OCI-LY1 (cell line): ENCODE results near the gene ATP1A4.

ENCODE experiments used
- H2AFZ ChIP-seq: fragments of 200-600 bp; sonication (generic), shearing (Covaris generic); 2 replicates; pipeline ENCODE4 v1.6.0; 2014; ENCODE audit warnings: antibody characterized with exemption, mild to moderate bottlenecking, low read length
- H3F3A ChIP-seq: fragments of 200-600 bp; sonication (generic), shearing (Covaris generic); 2 replicates; pipeline ENCODE4 v1.6.0; 2014; ENCODE audit warnings: mild to moderate bottlenecking, antibody characterized with exemption, low read length, moderate library complexity; ENCODE audit not compliant: insufficient read depth
- H3K27ac ChIP-seq: fragments of 200-600 bp; sonication (generic); 2 replicates; pipeline ENCODE4 v1.5.1; 2014; ENCODE audit warnings: low read length, mixed run types, mild to moderate bottlenecking, low read depth; ENCODE audit not compliant: poor library complexity, severe bottlenecking
- H3K27me3 ChIP-seq: fragments of 200-600 bp; sonication (generic); 2 replicates; pipeline ENCODE4 v1.6.0; 2014; ENCODE audit warnings: antibody characterized with exemption, mild to moderate bottlenecking, low read length, moderate library complexity; ENCODE audit not compliant: insufficient read depth
- H3K36me3 ChIP-seq: fragments of 200-600 bp; sonication (generic); 2 replicates; pipeline ENCODE4 v1.6.1; 2014; ENCODE audit warnings: mild to moderate bottlenecking, antibody characterized with exemption, low read length, moderate library complexity, mixed read lengths; ENCODE audit not compliant: insufficient read depth
- H3K4me1 ChIP-seq: fragments of 200-600 bp; sonication (generic); 2 replicates; pipeline ENCODE4 v1.5.1; 2014; ENCODE audit warnings: mild to moderate bottlenecking, low read length, moderate library complexity; ENCODE audit not compliant: insufficient read depth, severe bottlenecking
- H3K4me2 ChIP-seq: fragments of 200-600 bp; sonication (generic), shearing (Covaris generic); 2 replicates; pipeline ENCODE4 v1.6.1; 2014; ENCODE audit warnings: low read length
- H3K4me3 ChIP-seq: fragments of 200-600 bp; sonication (generic); 2 replicates; pipeline ENCODE4 v1.5.1; 2014; ENCODE audit warnings: low read length, low read depth, mild to moderate bottlenecking, mixed read lengths; ENCODE audit not compliant: poor library complexity, severe bottlenecking
- H3K79me2 ChIP-seq: fragments of 200-600 bp; shearing (Covaris generic); 2 replicates; pipeline ENCODE4 v1.6.1; 2016; ENCODE audit warnings: mixed run types, low read length, mixed read lengths; ENCODE audit not compliant: insufficient read depth
- H3K9ac ChIP-seq: fragments of 200-600 bp; sonication (generic), shearing (Covaris generic); 2 replicates; pipeline ENCODE4 v1.6.1; 2014; ENCODE audit warnings: mild to moderate bottlenecking, low read length, mixed read lengths
- H3K9me2 ChIP-seq: fragments of 200-600 bp; sonication (generic), shearing (Covaris generic); 2 replicates; pipeline ENCODE4 v1.6.1; 2014; ENCODE audit warnings: low read depth, mild to moderate bottlenecking, low read length, mixed read lengths
- H3K9me3 ChIP-seq: fragments of 200-600 bp; shearing (Covaris generic); 2 replicates; pipeline ENCODE4 v1.6.1; 2014; ENCODE audit warnings: low read length, mixed read lengths
- H4K20me1 ChIP-seq: fragments of 200-600 bp; sonication (generic), shearing (Covaris generic); 2 replicates; pipeline ENCODE4 v1.6.0; 2016; ENCODE audit warnings: mild to moderate bottlenecking, low read length; ENCODE audit not compliant: insufficient read depth
- EZH2 ChIP-seq: fragments of 200-600 bp; sonication (generic), shearing (Covaris generic); IDR thresholded peaks from 2 replicates; pipeline ENCODE4 v1.8.0; 2017; ENCODE audit warnings: borderline replicate concordance, mixed run types, mild to moderate bottlenecking, antibody characterized with exemption, low read length, moderate library complexity, mixed read lengths
- TF ChIP-seq, protein P1 (sequence below): fragments of 200-600 bp; sonication (generic), shearing (Covaris generic); IDR thresholded peaks from 2 replicates; pipeline ENCODE4 v1.5.1; 2017; ENCODE audit warnings: mild to moderate bottlenecking, antibody characterized with exemption, low read length, moderate library complexity, mixed read lengths

The ATP1A4 gene

DNA sequence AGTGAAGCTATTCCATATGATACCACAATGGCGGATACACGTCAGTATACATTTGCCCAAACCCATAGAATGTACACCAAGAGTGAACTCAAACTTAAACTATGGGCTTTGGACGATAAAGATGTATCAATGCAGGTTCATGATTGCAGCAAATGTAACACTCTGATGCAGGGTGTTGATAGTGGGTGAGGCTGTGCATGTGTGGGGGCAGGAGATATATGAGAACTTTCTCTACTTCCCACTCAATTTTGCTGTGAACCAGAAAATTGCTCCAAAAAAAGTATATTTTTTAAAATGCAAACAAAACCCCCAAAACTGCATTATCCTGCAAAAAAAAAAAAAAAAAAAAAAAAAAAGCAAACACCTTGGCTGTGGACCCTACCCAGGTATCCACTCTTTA lies 32.5 kb upstream of the ATP1A4 start:
- Histone ChIP-seq H2AFZ (no peak overlapping the region), H3K9ac (no peak overlapping the region), H3K79me2 (no peaks in the 10 kb centered on the region), H3K9me2 (no peaks in the 10 kb centered on the region), H3F3A (no peaks in the 10 kb centered on the region), H3K4me3 (no peak overlapping the region), H4K20me1 (no peaks in the 10 kb centered on the region), H3K4me2 (no peak overlapping the region), H3K4me1 (no peaks in the 10 kb centered on the region), H3K27me3 (peaks cover 11% of the 10 kb centered on the region; the same call in 1 of the 2 replicates), H3K27ac (no peak overlapping the region), H3K36me3 (no peaks in the 10 kb centered on the region), H3K9me3 (no peaks in the 10 kb centered on the region)
- TF ChIP-seq EZH2: no peak

DNA sequence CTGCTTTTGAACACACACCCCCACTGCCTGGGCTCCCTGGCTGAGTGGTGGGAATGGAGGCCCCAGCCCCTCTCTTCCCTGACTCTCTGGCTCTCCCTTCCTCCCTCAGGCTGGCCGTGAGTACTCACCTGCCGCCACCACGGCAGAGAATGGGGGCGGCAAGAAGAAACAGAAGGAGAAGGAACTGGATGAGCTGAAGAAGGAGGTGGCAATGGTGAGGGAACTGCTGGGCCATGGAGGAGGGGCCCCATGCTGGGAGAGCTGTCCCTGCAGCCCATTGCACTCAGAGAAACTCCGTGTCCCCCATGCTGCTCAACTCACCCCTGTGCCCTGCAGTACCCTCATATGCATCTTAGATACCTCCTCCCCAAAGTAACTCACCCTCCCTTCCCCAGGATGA lies 30.6 kb upstream of the ATP1A4 start:
- TF ChIP-seq, protein P1, sequence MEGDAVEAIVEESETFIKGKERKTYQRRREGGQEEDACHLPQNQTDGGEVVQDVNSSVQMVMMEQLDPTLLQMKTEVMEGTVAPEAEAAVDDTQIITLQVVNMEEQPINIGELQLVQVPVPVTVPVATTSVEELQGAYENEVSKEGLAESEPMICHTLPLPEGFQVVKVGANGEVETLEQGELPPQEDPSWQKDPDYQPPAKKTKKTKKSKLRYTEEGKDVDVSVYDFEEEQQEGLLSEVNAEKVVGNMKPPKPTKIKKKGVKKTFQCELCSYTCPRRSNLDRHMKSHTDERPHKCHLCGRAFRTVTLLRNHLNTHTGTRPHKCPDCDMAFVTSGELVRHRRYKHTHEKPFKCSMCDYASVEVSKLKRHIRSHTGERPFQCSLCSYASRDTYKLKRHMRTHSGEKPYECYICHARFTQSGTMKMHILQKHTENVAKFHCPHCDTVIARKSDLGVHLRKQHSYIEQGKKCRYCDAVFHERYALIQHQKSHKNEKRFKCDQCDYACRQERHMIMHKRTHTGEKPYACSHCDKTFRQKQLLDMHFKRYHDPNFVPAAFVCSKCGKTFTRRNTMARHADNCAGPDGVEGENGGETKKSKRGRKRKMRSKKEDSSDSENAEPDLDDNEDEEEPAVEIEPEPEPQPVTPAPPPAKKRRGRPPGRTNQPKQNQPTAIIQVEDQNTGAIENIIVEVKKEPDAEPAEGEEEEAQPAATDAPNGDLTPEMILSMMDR: no peak
- no peak for TF ChIP-seq EZH2
- no peaks in the 10 kb centered on the region for H3F3A ChIP-seq
- no peak overlapping the region for H3K4me3 ChIP-seq
- H3K79me2 ChIP-seq: no peaks in the 10 kb centered on the region
- H2AFZ ChIP-seq: no peak overlapping the region
- no peaks in the 10 kb centered on the region for H4K20me1 ChIP-seq
- H3K27me3 ChIP-seq: no peaks in the 10 kb centered on the region
- no peak overlapping the region for H3K9ac ChIP-seq
- H3K9me2 ChIP-seq: no peaks in the 10 kb centered on the region
- H3K4me1 ChIP-seq: no peaks in the 10 kb centered on the region
- no peak overlapping the region for H3K27ac ChIP-seq
- no peak overlapping the region for H3K4me2 ChIP-seq
- H3K9me3 ChIP-seq: no peaks in the 10 kb centered on the region
- no peaks in the 10 kb centered on the region for H3K36me3 ChIP-seq

DNA sequence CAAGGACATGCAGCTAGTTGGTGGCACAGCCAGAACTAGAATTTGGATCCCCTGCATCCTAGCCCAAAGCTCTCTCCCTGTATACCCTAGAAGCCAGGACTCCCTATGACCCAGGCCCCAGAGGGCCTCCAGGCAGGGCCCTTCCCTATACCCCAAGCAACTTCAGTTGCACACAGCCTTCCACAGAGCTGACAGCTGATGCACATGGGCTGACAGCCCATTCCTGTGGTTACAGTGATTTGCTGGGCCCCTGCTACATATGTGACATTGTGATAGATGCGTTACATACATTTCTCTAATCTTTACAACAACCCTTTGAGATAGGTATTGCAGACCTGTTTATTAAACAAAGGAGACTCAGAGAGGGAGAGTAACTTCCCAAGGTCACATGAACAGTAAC lies 30.0 kb upstream of the ATP1A4 start:
- Histone ChIP-seq H3K9ac (no peak overlapping the region), H2AFZ (no peak overlapping the region), H3K27ac (no peak overlapping the region), H3K4me1 (no peaks in the 10 kb centered on the region), H3F3A (no peaks in the 10 kb centered on the region), H3K36me3 (no peaks in the 10 kb centered on the region), H3K4me2 (no peak overlapping the region), H3K4me3 (no peak overlapping the region), H3K9me3 (no peaks in the 10 kb centered on the region), H4K20me1 (no peaks in the 10 kb centered on the region), H3K9me2 (no peaks in the 10 kb centered on the region), H3K79me2 (no peaks in the 10 kb centered on the region), H3K27me3 (no peaks in the 10 kb centered on the region)
- no peak for TF ChIP-seq EZH2

DNA sequence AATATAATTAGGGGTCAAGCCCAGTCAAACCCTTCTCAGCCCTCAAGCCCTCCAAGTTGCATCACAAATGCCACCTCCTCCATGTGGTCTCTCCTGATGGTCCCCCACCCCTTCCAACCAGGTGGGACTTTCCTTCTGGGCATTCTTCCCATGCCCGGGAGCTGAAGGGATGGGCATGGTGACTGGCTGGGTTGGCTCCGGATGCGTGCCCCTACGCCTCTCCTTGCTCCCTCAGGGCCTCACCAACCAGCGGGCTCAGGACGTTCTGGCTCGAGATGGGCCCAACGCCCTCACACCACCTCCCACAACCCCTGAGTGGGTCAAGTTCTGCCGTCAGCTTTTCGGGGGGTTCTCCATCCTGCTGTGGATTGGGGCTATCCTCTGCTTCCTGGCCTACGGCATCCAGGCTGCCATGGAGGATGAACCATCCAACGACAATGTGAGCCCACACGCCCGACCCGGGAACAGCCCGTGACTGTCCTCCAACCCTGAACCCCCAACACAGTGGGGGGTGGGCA lies 28.4 kb upstream of the ATP1A4 start:
- Histone ChIP-seq H3K4me2 (no peak overlapping the region), H3K9me2 (no peaks in the 10 kb centered on the region), H2AFZ (no peak overlapping the region), H3K9ac (no peak overlapping the region), H3K36me3 (no peaks in the 10 kb centered on the region), H3K79me2 (no peaks in the 10 kb centered on the region), H3K27ac (no peak overlapping the region), H3K4me1 (no peaks in the 10 kb centered on the region), H4K20me1 (no peaks in the 10 kb centered on the region), H3F3A (no peaks in the 10 kb centered on the region), H3K9me3 (no peaks in the 10 kb centered on the region), H3K4me3 (no peak overlapping the region), H3K27me3 (no peaks in the 10 kb centered on the region)
- TF ChIP-seq EZH2: no peak
- TF ChIP-seq, protein P1: no peak
